CD4-positive, alpha-beta memory T cell (primary cell): ENCODE measurements around the gene PLEKHF1. TPM values are rescaled to one million over a fixed set of nuclear protein-coding genes. Genes with fewer than 3 reads are reported as not detected.
"Not testable (repeated sequence)": the region's sequence is repeated elsewhere in the genome, so short reads cannot be mapped to it uniquely, and the experiment has no call there.

Experiments used
- CTCF ChIA-PET: fragments of 350-600 bp; sonication (Branson Sonifier 250); formaldehyde crosslinking; loops from one replicate; lab custom pipeline; 2021; ENCODE audit warnings: inconsistent platforms; ENCODE audit not compliant: partially characterized antibody; lab: Charles Lee
- POLR2A ChIA-PET: fragments of 350-600 bp; sonication (Branson Sonifier 250); formaldehyde crosslinking; loops from one replicate; lab custom pipeline; 2021; ENCODE audit not compliant: partially characterized antibody; lab: Charles Lee
- DNase-seq, 5 donors: peaks; one replicate each; pipeline versions ENCODE4 v3.0.0 to v3.0.0-alpha.2; 2020 to 2022; ENCODE audit warnings: mixed read lengths in 1 of 5
- H3K27ac ChIP-seq: one replicate; pipeline ENCODE4 v1.7.0; 2013; ENCODE audit warnings: low read depth, low read length
- H3K27me3 ChIP-seq: 2 replicates; pipeline ENCODE4 v1.7.0; 2013; ENCODE audit warnings: mild to moderate bottlenecking, low read length, moderate library complexity; ENCODE audit not compliant: insufficient read depth
- H3K36me3 ChIP-seq: 2 replicates; pipeline ENCODE4 v1.7.0; 2013; ENCODE audit warnings: mild to moderate bottlenecking, low read length, moderate library complexity; ENCODE audit not compliant: insufficient read depth
- H3K4me1 ChIP-seq: 2 replicates; pipeline ENCODE4 v1.7.0; 2013; ENCODE audit warnings: mild to moderate bottlenecking, low read length, moderate library complexity; ENCODE audit not compliant: insufficient read depth
- H3K4me3 ChIP-seq, 2 donors: one replicate each; pipeline ENCODE4 v1.7.0; 2013; ENCODE audit warnings: low read length in 2 of 2, mild to moderate bottlenecking in 1 of 2
- H3K9me3 ChIP-seq, 2 donors: one replicate each; pipeline ENCODE4 v1.7.0; 2013; ENCODE audit warnings: low read length in 2 of 2, control low read depth in 1 of 2; ENCODE audit not compliant: control insufficient read depth in 1 of 2
- H3K27ac Mint-ChIP-seq, 7 donors: one replicate each; pipeline ENCODE4 v1.8.0; 2020 to 2021; ENCODE audit warnings: mixed read lengths in 7 of 7, mild to moderate bottlenecking in 6 of 7, inconsistent platforms in 3 of 7, moderate library complexity in 3 of 7
- H3K27me3 Mint-ChIP-seq, 2 donors: one replicate each; pipeline ENCODE4 v1.8.0; 2020 to 2021; ENCODE audit warnings: mixed read lengths in 2 of 2
- H3K36me3 Mint-ChIP-seq, 2 donors: one replicate each; pipeline ENCODE4 v1.8.0; 2020 to 2021; ENCODE audit warnings: mixed read lengths in 2 of 2, inconsistent platforms in 1 of 2, mild to moderate bottlenecking in 1 of 2
- H3K4me1 Mint-ChIP-seq, 4 donors: one replicate each; pipeline ENCODE4 v1.8.0; 2020 to 2021; ENCODE audit warnings: mixed read lengths in 4 of 4, mild to moderate bottlenecking in 1 of 4
- H3K4me3 Mint-ChIP-seq, 8 donors: one replicate each; pipeline ENCODE4 v1.8.0; 2020 to 2021; ENCODE audit warnings: mixed read lengths in 8 of 8, mild to moderate bottlenecking in 7 of 8, moderate library complexity in 6 of 8, inconsistent platforms in 3 of 8
- H3K9me3 Mint-ChIP-seq, 8 donors: one replicate each; pipeline ENCODE4 v1.8.0; 2020 to 2021; ENCODE audit warnings: mixed read lengths in 8 of 8, mild to moderate bottlenecking in 5 of 8, inconsistent platforms in 3 of 8, moderate library complexity in 1 of 8
- intact Hi-C: fragments of 100-400 bp; cut with micrococcal nuclease; formaldehyde crosslinking; loops from one replicate; pipeline ENCODE4 v1.15.1; 2023
- polyA plus RNA-seq, 2 donors: library from polyadenylated mRNA; unstranded; fragments of 300-500 nt; fragmentation: Illumina TruSeq; gene quantifications; one replicate each; pipeline ENCODE4 v1.2.3, GENCODE V29; 2021
- total RNA-seq, 2 experiments: library from RNA; stranded (reverse); gene quantifications; one replicate each; pipeline ENCODE4 v1.2.3, GENCODE V29; 2021

The PLEKHF1 gene
- total and polyA plus RNA-seq, 4 experiments from 2014 or later = 15.3 to 36.0 (median 31.8) TPM

DNA sequence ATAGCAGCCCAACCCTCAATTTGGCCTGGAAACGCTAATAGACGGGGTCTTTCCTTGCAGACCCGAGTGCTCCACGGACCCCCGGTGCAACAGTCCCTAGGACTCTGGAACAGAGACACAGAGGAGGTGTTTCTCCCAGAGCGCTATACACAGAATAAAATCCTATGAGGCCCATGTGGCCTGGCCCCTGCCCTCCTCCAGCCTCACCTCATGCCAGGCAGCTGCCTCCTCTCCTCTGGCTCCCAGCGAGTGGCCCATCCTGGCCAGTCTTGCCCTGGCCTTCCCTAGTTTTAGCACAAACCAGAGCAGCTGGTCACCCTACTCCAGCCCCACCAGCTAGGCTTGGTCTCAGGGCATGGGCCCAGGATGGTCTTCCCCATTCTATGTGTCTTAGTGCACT lies 38.9 kb upstream of the PLEKHF1 start:
- no peak overlapping the region for H3K27ac ChIP-seq
- DNase-seq = no peak
- H3K27ac Mint-ChIP-seq = peak overlapping the region in 1 of 7 donors; percentile 85
- no peaks in the 10 kb centered on the region for H3K36me3 Mint-ChIP-seq
- no peaks in the 10 kb centered on the region for H3K9me3 ChIP-seq
- H3K4me1 ChIP-seq = peaks cover 40% of the 10 kb centered on the region
- ChIA-PET POLR2A (interaction anchor here (1.0 to 3.7 kb wide), 3 partner anchors 20 to 46 kb away, joined by 3 to 30 read pairs (median 6); partner anchors contain the start of gene POP4), CTCF (interaction anchor here (1.4 to 10.2 kb wide), 4 partner anchors 16 to 64 kb away, joined by 8 to 88 read pairs (median 42); partner anchors contain the start of gene PLEKHF1)
- no peaks in the 10 kb centered on the region for H3K36me3 ChIP-seq
- H3K4me3 ChIP-seq = no peak overlapping the region
- H3K4me1 Mint-ChIP-seq = peaks cover 28 to 39% (median 36%) of the 10 kb centered on the region in 4 donors
- intact Hi-C loops = no loop called here
- H3K9me3 Mint-ChIP-seq = peaks cover 0 to 2% (median 0%) of the 10 kb centered on the region in 8 donors
- no peaks in the 10 kb centered on the region for H3K27me3 Mint-ChIP-seq
- no peaks in the 10 kb centered on the region for H3K27me3 ChIP-seq
- H3K4me3 Mint-ChIP-seq = no peak overlapping the region

DNA sequence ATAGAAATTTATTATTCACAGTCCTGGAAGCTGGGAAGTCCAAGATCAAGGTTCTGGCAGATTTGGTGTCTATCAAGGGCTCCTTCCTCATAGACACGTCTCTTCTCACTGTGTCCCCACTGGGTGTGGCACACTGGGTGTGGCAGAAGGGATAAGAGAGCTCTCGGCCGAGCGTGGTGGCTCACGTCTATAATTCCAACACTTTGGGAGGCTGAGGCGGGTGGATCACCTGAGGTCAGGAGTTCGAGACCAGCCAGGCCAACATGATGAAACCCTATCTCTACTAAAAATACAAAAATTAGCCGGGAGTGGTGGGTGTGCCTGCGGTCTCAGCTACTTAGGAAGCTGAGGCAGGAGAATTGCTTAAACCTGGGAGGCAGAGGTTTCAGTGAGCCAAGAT lies 38.4 kb upstream of the PLEKHF1 start:
- H3K27me3 ChIP-seq, H3K27ac ChIP-seq, H3K36me3 ChIP-seq, DNase-seq, H3K27me3 Mint-ChIP-seq, H3K9me3 Mint-ChIP-seq, H3K36me3 Mint-ChIP-seq, H3K9me3 ChIP-seq, H3K4me3 Mint-ChIP-seq, intact Hi-C loops, H3K4me3 ChIP-seq: not testable (repeated sequence)
- H3K27ac Mint-ChIP-seq = peak overlapping the region in 3 of 7 donors; percentile 35 to 85 (median 42)
- CTCF ChIA-PET = interaction anchor here (1.4 to 10.2 kb wide), 3 partner anchors 16 to 64 kb away, joined by 8 to 75 read pairs (median 10); partner anchors contain the start of gene PLEKHF1
- POLR2A ChIA-PET = interaction anchor here (1.0 to 2.2 kb wide), 2 partner anchors 41 to 45 kb away, joined by 3 to 6 read pairs; no protein-coding TSS in a partner anchor
- peaks cover 23 to 34% (median 31%) of the 10 kb centered on the region in 4 donors for H3K4me1 Mint-ChIP-seq
- peaks cover 36% of the 10 kb centered on the region for H3K4me1 ChIP-seq

DNA sequence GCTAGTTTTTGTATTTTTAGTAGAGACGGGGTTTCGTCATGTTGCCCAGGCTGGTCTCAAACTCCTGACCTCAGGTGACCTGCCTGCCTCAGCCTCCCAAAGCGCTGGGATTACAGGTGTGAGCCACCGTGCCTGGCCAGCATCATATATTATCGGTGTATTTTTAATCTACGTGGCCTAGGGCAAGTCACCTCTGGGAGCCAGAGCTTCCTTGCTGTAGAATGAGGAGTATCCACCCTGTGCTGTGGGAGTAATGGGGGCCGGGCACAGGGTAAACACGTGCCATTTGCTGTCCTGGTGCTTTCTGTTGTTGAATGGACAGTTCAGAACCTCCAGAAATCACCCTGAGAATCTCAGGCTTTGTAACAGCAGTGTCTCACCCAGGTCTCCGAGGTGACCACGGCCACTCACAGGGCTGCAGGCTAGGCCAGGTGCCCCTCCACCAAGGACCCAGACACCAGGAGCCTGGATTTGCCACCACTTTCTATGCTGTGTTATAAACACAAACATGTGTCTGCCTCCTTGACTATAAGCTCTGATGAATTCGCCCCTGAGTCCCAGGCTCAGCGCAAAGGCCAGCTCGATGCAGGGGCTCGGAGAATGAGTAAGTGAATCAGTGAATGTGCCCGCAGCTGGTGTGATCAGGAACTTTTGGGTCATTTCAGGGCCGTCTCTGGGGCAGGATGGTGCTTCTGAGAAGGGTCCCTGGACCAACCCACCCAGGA lies 36.4 kb upstream of the PLEKHF1 start:
- Histone ChIP-seq H3K9me3 (no peaks in the 10 kb centered on the region), H3K36me3 (no peaks in the 10 kb centered on the region), H3K4me1 (peaks cover 16% of the 10 kb centered on the region), H3K27me3 (no peaks in the 10 kb centered on the region), H3K27ac (no peak overlapping the region), H3K4me3 (no peak overlapping the region)
- no peaks in the 10 kb centered on the region for H3K36me3 Mint-ChIP-seq
- H3K27ac Mint-ChIP-seq = no peak overlapping the region
- no peaks in the 10 kb centered on the region for H3K27me3 Mint-ChIP-seq
- POLR2A ChIA-PET = no interaction called here
- peaks cover 6 to 14% (median 12%) of the 10 kb centered on the region in 4 donors for H3K4me1 Mint-ChIP-seq
- no peak overlapping the region for H3K4me3 Mint-ChIP-seq
- no peak for DNase-seq
- CTCF ChIA-PET = interaction anchor here (10.2 kb wide), 1 partner anchor 38 kb away, joined by 75 read pairs; the partner anchor contains the start of gene PLEKHF1
- intact Hi-C loops = no loop called here
- H3K9me3 Mint-ChIP-seq = no peaks in the 10 kb centered on the region

DNA sequence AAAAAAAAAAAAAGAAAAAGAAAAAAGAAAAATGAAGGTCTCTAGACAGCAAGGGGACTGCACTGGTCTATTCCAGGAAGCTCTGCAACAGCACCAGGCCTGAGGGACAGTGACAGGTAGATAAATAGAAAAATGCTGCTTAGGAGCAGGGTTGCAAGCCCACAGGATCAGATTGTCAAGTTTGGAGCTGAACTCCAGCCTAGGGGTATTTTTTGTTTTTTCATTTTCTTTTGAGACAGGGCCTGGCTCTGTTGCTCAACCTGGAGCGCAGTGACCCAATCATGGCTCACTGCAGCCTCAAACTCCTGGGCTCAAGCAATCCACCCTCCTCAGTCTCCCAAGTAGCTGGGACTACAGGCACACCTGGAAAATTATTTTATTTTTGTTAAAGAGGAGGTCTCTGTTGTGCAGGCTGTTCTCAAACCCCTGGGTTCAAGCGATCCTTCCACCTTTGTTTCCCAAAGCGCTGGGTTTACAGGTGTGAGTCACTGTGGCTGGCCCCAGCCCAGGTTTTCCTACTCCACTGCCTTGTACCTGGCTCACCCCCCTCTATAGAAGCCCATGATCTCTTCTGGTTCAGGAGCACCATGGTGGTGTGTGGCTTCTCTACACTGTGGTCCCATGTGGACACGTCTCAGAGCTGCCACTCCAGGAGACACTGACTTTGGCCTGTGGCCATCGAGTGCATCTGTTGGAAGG lies 35.3 kb upstream of the PLEKHF1 start:
- no peak for DNase-seq
- POLR2A ChIA-PET = no interaction called here
- intact Hi-C loops = no loop called here
- Mint-ChIP-seq H3K9me3 (no peaks in the 10 kb centered on the region), H3K4me1 (peaks cover 0 to 5% (median 3%) of the 10 kb centered on the region in 4 donors), H3K27me3 (no peaks in the 10 kb centered on the region), H3K4me3 (no peak overlapping the region), H3K36me3 (no peaks in the 10 kb centered on the region), H3K27ac (no peak overlapping the region)
- Histone ChIP-seq H3K27me3 (no peaks in the 10 kb centered on the region), H3K9me3 (no peaks in the 10 kb centered on the region), H3K4me1 (peaks cover 4% of the 10 kb centered on the region), H3K4me3 (no peak overlapping the region), H3K27ac (no peak overlapping the region), H3K36me3 (no peaks in the 10 kb centered on the region)
- CTCF ChIA-PET = no interaction called here

DNA sequence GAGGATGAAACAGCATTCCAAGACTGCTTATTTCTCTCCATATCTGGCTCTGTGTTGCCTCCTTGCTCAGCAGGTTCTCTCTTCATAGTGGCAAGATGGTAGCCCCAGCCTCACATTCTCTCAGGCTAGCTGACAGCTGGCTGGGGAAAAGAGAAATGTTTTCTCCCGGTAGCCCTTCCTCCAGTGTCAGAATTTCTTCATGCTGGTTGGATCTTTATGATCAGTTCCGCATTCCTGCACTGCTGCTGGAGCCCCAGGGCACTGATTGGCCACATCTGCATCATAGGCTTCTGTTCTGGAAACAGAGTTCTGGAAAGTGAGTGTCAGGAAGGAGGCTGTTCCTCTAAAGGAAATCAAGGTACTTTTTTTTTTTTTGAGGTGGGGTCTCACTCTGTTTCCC lies 34.6 kb upstream of the PLEKHF1 start:
- H3K9me3 Mint-ChIP-seq = no peaks in the 10 kb centered on the region
- no peak overlapping the region for H3K4me3 Mint-ChIP-seq
- CTCF ChIA-PET = no interaction called here
- Histone ChIP-seq H3K9me3 (no peaks in the 10 kb centered on the region), H3K4me3 (no peak overlapping the region), H3K36me3 (no peaks in the 10 kb centered on the region), H3K27me3 (no peaks in the 10 kb centered on the region), H3K4me1 (no peaks in the 10 kb centered on the region), H3K27ac (no peak overlapping the region)
- no peaks in the 10 kb centered on the region for H3K36me3 Mint-ChIP-seq
- H3K27ac Mint-ChIP-seq = no peak overlapping the region
- POLR2A ChIA-PET = no interaction called here
- intact Hi-C loops = no loop called here
- no peaks in the 10 kb centered on the region for H3K27me3 Mint-ChIP-seq
- H3K4me1 Mint-ChIP-seq = no peaks in the 10 kb centered on the region
- no peak for DNase-seq

DNA sequence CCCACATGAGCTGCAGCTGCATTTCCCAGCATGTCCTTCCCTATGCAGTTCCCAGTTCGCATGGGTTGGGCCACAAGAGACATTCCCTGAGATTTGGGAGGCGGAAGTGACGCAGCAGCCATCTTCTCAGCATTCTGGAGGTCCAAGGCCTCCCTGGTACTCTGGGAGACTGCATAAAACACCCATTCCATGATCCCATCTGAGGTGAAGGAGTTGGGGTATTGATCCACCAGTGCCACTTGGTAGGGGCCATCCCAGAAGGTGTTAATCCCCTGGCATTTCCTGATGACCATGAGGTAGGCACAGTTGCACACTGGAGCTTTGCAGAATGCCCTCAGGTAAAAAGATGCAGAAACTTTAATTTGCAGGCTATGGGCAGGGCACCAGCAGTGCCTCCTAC lies 33.8 kb upstream of the PLEKHF1 start:
- Histone ChIP-seq H3K9me3 (no peaks in the 10 kb centered on the region), H3K27me3 (no peaks in the 10 kb centered on the region), H3K27ac (no peak overlapping the region), H3K4me3 (no peak overlapping the region), H3K4me1 (no peaks in the 10 kb centered on the region), H3K36me3 (no peaks in the 10 kb centered on the region)
- DNase-seq = no peak
- no peaks in the 10 kb centered on the region for H3K27me3 Mint-ChIP-seq
- H3K9me3 Mint-ChIP-seq = no peaks in the 10 kb centered on the region
- no peaks in the 10 kb centered on the region for H3K4me1 Mint-ChIP-seq
- no peak overlapping the region for H3K27ac Mint-ChIP-seq
- ChIA-PET POLR2A (interaction anchor here (0.6 kb wide), 1 partner anchor 24 kb away, joined by 3 read pairs; no protein-coding TSS in a partner anchor), CTCF (interaction anchor here (2.1 kb wide), 1 partner anchor 20 kb away, joined by 7 read pairs; no protein-coding TSS in a partner anchor)
- no peaks in the 10 kb centered on the region for H3K36me3 Mint-ChIP-seq
- no peak overlapping the region for H3K4me3 Mint-ChIP-seq
- intact Hi-C loops = no loop called here

DNA sequence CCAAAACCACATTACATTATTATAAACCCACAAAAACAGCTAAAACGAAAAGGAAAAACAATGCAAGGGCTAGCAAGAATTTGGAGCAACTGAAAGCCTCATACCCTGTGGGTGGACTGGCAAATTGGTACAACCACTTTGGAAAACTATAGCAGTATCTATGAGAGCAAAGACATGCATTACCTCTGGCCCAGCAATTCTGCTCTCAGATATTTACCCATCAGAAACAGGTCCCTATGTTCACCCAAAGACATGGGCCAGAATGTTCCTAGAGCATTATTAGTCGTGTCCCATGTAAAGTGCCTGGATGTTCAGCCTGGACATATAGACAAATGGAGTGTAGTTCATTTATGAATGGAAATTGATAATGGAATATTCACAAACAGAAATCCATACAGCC lies 31.3 kb upstream of the PLEKHF1 start:
- no peaks in the 10 kb centered on the region for H3K9me3 Mint-ChIP-seq
- no peak overlapping the region for H3K27ac ChIP-seq
- no peak for DNase-seq
- H3K4me3 Mint-ChIP-seq = no peak overlapping the region
- no peaks in the 10 kb centered on the region for H3K27me3 ChIP-seq
- no peaks in the 10 kb centered on the region for H3K4me1 Mint-ChIP-seq
- H3K4me3 ChIP-seq = no peak overlapping the region
- H3K36me3 Mint-ChIP-seq = no peaks in the 10 kb centered on the region
- no peak overlapping the region for H3K27ac Mint-ChIP-seq
- ChIA-PET CTCF (interaction anchor here (1.1 to 1.8 kb wide), 3 partner anchors 24 to 82 kb away, joined by 3 to 5 read pairs (median 4); no protein-coding TSS in a partner anchor), POLR2A (no interaction called here)
- H3K4me1 ChIP-seq = no peaks in the 10 kb centered on the region
- H3K36me3 ChIP-seq = no peaks in the 10 kb centered on the region
- intact Hi-C loops = no loop called here
- H3K9me3 ChIP-seq = no peaks in the 10 kb centered on the region
- no peaks in the 10 kb centered on the region for H3K27me3 Mint-ChIP-seq
